Glutamatergic neuron (in vitro differentiated cells): ENCODE measurements around the gene EDA. TPM values are rescaled to one million over a fixed set of nuclear protein-coding genes. Genes with fewer than 3 reads are reported as not detected.
A peak's percentile ranks its signal among the peaks of the same experiment; 100 is the strongest.

Source experiments
- DNase-seq: peaks from one replicate; pipeline ENCODE4 v3.0.0; 2022
- H3K27ac Mint-ChIP-seq: one replicate; pipeline ENCODE4 v1.8.0; 2020; ENCODE audit warnings: mild to moderate bottlenecking, mixed read lengths, inconsistent platforms; ENCODE audit not compliant: unreplicated experiment
- H3K27me3 Mint-ChIP-seq: one replicate; pipeline ENCODE4 v1.8.0; 2020; ENCODE audit warnings: mild to moderate bottlenecking, moderate library complexity, mixed read lengths, inconsistent platforms; ENCODE audit not compliant: unreplicated experiment
- H3K36me3 Mint-ChIP-seq: one replicate; pipeline ENCODE4 v1.8.0; 2020; ENCODE audit warnings: mild to moderate bottlenecking, mixed read lengths, inconsistent platforms; ENCODE audit not compliant: unreplicated experiment
- H3K4me1 Mint-ChIP-seq: one replicate; pipeline ENCODE4 v1.8.0; 2020; ENCODE audit warnings: mild to moderate bottlenecking, low read depth, mixed read lengths, inconsistent platforms; ENCODE audit not compliant: unreplicated experiment
- H3K4me3 Mint-ChIP-seq: one replicate; pipeline ENCODE4 v1.8.0; 2020; ENCODE audit warnings: mild to moderate bottlenecking, mixed read lengths, inconsistent platforms; ENCODE audit not compliant: unreplicated experiment
- H3K9me3 Mint-ChIP-seq: one replicate; pipeline ENCODE4 v1.8.0; 2020; ENCODE audit warnings: mild to moderate bottlenecking, moderate library complexity, mixed read lengths, inconsistent platforms; ENCODE audit not compliant: unreplicated experiment
- total RNA-seq: library from RNA; stranded (reverse); fragmentation: NEBNext Ultra II Directional; extraction: Animal tissue kit (Norgen Biotek cat#: 25700); gene quantifications from one replicate; pipeline ENCODE4 v1.2.1, GENCODE V29; 2021; ENCODE audit not compliant: unreplicated experiment
- TF ChIP-seq, protein P1 (sequence below): fragments of 200-600 bp; sonication (generic); IDR thresholded peaks from one replicate; pipeline ENCODE4 v1.5.0; 2021; ENCODE audit not compliant: partially characterized antibody, unreplicated experiment

Gene EDA
- total RNA-seq, 1 donor from 2014 or later = 1.7 TPM

DNA sequence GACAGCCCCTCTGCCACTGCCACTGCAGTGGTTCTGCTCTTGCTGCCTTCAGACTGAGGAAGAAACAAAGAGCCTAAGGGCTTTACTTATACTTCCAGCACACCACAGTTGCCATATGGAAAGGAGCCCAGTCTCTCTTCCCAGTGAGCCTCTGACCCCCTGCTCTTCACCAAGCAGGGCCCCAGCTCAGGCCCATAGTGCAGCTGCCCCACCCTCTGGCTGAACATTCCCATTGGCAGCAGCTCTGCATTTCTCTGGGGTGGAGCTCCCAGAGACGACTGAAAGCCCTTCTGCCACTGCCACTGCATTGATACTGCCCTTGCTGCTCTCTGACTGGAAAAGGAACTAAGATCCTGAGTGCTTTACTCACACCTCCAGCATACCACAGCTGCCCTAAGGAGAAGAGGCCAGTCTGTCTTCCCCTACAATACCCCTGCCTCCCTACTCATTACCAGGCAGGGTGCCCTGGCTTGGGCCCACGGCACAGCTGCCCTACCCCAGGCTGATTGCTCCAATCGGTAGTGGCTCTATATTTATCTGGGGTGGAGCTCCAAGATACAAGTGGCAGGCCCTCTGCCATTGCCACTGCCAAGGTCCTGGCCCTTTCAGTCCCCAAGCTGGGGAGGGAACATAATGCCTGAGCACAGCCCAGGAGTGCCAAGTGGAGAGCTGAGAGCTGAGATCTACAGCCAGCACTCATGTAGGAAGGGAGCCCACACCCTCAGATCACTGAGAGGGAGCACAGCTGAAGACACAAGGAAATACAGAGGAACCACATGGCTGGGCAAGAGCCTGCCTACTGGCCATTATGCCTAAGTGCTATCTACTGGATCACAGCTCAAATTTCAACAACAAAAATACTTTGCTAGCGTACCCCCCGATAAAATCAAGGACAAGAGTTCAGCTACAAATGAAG lies 397.8 kb downstream of the EDA start:
- Mint-ChIP-seq H3K36me3 (no peaks in the 10 kb centered on the region), H3K27me3 (no peaks in the 10 kb centered on the region), H3K27ac (peak overlapping the region; percentile 28), H3K4me3 (no peak overlapping the region), H3K9me3 (no peaks in the 10 kb centered on the region), H3K4me1 (no peaks in the 10 kb centered on the region)
- TF ChIP-seq, protein P1, sequence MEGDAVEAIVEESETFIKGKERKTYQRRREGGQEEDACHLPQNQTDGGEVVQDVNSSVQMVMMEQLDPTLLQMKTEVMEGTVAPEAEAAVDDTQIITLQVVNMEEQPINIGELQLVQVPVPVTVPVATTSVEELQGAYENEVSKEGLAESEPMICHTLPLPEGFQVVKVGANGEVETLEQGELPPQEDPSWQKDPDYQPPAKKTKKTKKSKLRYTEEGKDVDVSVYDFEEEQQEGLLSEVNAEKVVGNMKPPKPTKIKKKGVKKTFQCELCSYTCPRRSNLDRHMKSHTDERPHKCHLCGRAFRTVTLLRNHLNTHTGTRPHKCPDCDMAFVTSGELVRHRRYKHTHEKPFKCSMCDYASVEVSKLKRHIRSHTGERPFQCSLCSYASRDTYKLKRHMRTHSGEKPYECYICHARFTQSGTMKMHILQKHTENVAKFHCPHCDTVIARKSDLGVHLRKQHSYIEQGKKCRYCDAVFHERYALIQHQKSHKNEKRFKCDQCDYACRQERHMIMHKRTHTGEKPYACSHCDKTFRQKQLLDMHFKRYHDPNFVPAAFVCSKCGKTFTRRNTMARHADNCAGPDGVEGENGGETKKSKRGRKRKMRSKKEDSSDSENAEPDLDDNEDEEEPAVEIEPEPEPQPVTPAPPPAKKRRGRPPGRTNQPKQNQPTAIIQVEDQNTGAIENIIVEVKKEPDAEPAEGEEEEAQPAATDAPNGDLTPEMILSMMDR = no peak
- DNase-seq = no peak

DNA sequence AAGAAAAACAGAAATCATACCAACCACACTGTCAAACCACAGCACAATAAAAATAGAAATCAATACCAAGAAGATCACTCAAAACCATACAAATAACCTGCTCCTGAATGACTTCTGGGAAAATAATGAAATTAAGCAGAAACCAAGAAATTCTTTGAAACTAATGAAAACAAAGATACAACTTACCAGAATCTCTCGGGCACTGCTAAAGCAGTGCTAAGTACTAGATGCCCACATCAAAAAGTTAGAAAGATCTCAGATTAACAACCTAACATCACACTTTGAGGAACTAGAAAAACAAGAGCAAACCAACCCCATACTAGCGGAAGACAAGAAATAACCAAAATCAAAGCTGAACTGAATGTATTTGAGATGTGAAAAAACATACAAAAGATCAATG lies 400.6 kb downstream of the EDA start:
- H3K4me3 Mint-ChIP-seq = no peak overlapping the region
- no peaks in the 10 kb centered on the region for H3K9me3 Mint-ChIP-seq
- H3K4me1 Mint-ChIP-seq = no peaks in the 10 kb centered on the region
- no peak for DNase-seq
- TF ChIP-seq, protein P1 = no peak
- no peaks in the 10 kb centered on the region for H3K36me3 Mint-ChIP-seq
- no peak overlapping the region for H3K27ac Mint-ChIP-seq
- H3K27me3 Mint-ChIP-seq = no peaks in the 10 kb centered on the region

DNA sequence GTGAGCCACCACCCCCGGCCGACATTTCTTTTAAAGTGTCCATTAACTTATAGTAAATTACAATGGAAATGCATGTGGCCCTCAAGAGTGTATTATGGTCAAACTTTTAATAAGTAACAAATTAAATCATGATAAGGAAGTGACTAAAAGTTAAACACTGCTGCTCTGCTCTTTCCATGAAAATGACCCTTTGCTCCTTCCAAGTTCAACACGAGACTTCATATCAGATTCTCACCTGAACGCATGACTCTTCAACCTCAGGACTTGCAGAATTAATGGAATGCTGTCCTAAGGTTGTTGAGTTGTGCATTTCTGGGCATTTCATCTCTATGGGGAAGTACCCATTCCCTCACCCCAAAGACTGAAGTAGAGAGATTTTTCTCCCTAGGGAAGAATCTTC lies 406.7 kb downstream of the EDA start:
- H3K36me3 Mint-ChIP-seq = no peaks in the 10 kb centered on the region
- H3K4me3 Mint-ChIP-seq = no peak overlapping the region
- H3K27me3 Mint-ChIP-seq = no peaks in the 10 kb centered on the region
- TF ChIP-seq, protein P1 = no peak
- no peak for DNase-seq
- H3K9me3 Mint-ChIP-seq = no peaks in the 10 kb centered on the region
- H3K4me1 Mint-ChIP-seq = no peaks in the 10 kb centered on the region
- no peak overlapping the region for H3K27ac Mint-ChIP-seq

DNA sequence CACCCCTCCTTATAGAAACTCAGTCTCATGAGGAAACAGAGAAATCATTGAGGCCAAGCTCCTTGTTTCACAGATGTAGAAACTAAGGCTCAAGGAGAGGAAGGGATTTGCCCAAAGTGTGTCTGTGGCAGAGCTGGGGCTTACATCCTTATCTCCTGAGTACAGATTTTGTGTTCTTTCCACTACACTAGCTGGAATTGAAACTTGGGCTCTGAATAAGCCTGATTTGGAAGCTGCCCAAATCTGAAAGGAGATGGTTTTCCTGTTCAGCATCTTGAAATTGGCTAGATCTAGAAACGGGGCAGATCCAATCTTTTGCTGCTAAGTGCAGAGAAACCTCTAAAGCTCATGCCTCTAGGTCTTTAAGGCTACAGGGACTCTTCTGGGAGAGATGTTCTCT lies 409.6 kb downstream of the EDA start:
- DNase-seq = no peak
- TF ChIP-seq, protein P1 = no peak
- H3K27me3 Mint-ChIP-seq = no peaks in the 10 kb centered on the region
- H3K4me1 Mint-ChIP-seq = peaks cover under 1% of the 10 kb centered on the region
- no peaks in the 10 kb centered on the region for H3K9me3 Mint-ChIP-seq
- no peak overlapping the region for H3K4me3 Mint-ChIP-seq
- no peak overlapping the region for H3K27ac Mint-ChIP-seq
- no peaks in the 10 kb centered on the region for H3K36me3 Mint-ChIP-seq
